Measurements from ENCODE around the gene MEGF8. TPM values are rescaled to one million over a fixed set of nuclear protein-coding genes. Genes with fewer than 3 reads are reported as not detected.

The MEGF8 gene
- total RNA-seq, 1 donor from 2014 or later = 75.7 TPM

GRCh38 chr19:42353341-42354015 is 28.0 kb downstream of the MEGF8 start:
- TF ChIP-seq CTCF (IDR thresholded peaks at IDR 0.05) = no peak
- no peaks in the 10 kb centered on the region for H3K9me3 Mint-ChIP-seq (ENCODE audit: unreplicated experiment)
- H3K36me3 Mint-ChIP-seq (ENCODE audit: unreplicated experiment) = peaks cover 30% of the 10 kb centered on the region
- no peaks in the 10 kb centered on the region for H3K4me1 Mint-ChIP-seq (ENCODE audit: unreplicated experiment)
- no peak overlapping the region for H3K4me3 Mint-ChIP-seq (ENCODE audit: unreplicated experiment)
- no peak for DNase-seq (ENCODE audit: extremely low spot score, unreplicated experiment)
- H3K27ac Mint-ChIP-seq (ENCODE audit: unreplicated experiment) = no peak overlapping the region
- no peaks in the 10 kb centered on the region for H3K27me3 Mint-ChIP-seq (ENCODE audit: unreplicated experiment)

DNA sequence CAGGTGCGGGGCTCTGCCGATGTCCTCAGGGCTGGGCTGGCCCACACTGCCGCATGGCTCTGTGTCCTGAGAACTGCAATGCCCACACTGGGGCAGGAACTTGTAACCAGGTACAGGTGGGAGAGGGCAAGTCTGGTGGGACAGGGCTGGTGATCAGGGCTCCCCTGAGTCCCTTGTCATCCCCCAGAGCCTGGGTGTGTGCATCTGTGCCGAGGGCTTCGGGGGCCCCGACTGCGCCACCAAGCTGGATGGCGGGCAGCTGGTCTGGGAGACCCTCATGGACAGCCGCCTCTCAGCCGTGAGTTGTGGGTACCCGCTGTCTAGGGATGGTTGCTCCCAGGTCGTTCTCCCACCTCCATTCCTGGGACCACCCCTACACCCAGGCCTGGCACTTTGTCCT is 30.5 kb downstream of the MEGF8 start:
- H3K9me3 Mint-ChIP-seq (ENCODE audit: unreplicated experiment) = no peaks in the 10 kb centered on the region
- no peaks in the 10 kb centered on the region for H3K27me3 Mint-ChIP-seq (ENCODE audit: unreplicated experiment)
- H3K4me1 Mint-ChIP-seq (ENCODE audit: unreplicated experiment) = peaks cover under 1% of the 10 kb centered on the region
- DNase-seq (ENCODE audit: extremely low spot score, unreplicated experiment) = no peak
- H3K36me3 Mint-ChIP-seq (ENCODE audit: unreplicated experiment) = peaks cover 25% of the 10 kb centered on the region
- no peak overlapping the region for H3K4me3 Mint-ChIP-seq (ENCODE audit: unreplicated experiment)
- no peak for TF ChIP-seq CTCF (IDR thresholded peaks at IDR 0.05)
- no peak overlapping the region for H3K27ac Mint-ChIP-seq (ENCODE audit: unreplicated experiment)

- peaks cover 31% of the 10 kb centered on the region for H3K36me3 Mint-ChIP-seq (ENCODE audit: unreplicated experiment)
- H3K27me3 Mint-ChIP-seq (ENCODE audit: unreplicated experiment) = no peaks in the 10 kb centered on the region
- no peak overlapping the region for H3K27ac Mint-ChIP-seq (ENCODE audit: unreplicated experiment)
- H3K4me3 Mint-ChIP-seq (ENCODE audit: unreplicated experiment) = no peak overlapping the region
- peaks cover 5% of the 10 kb centered on the region for H3K4me1 Mint-ChIP-seq (ENCODE audit: unreplicated experiment)
- TF ChIP-seq CTCF (IDR thresholded peaks at IDR 0.05) = no peak
- H3K9me3 Mint-ChIP-seq (ENCODE audit: unreplicated experiment) = no peaks in the 10 kb centered on the region
- no peak for DNase-seq (ENCODE audit: extremely low spot score, unreplicated experiment)
These were observed 31.3 kb downstream of the MEGF8 start for GRCh38 chr19:42356686-42357085.

DNA sequence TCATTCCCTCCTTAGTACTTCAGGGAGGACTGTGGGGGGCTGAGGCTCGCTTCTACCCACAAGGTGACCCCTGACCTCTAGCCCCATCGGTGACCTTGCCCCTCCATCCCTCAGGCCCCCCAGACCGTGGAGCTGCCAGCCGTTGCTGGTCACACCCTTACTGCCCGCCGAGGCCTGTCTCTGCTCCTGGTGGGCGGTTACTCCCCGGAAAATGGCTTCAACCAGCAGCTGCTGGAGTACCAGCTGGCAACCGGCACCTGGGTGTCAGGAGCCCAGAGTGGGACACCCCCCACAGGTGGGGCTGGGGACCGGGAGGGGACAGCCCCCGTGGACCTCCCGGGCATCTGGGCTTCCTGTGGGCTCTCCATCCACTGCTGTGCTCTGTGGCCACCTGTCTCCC is 31.9 kb downstream of the MEGF8 start:
- TF ChIP-seq CTCF (IDR thresholded peaks at IDR 0.05) = no peak
- no peaks in the 10 kb centered on the region for H3K9me3 Mint-ChIP-seq (ENCODE audit: unreplicated experiment)

GRCh38 chr19:42360787-42361544 is 35.5 kb downstream of the MEGF8 start:
- Mint-ChIP-seq H3K4me3 (ENCODE audit: unreplicated experiment) (no peak overlapping the region), H3K36me3 (ENCODE audit: unreplicated experiment) (peaks cover 35% of the 10 kb centered on the region), H3K4me1 (ENCODE audit: unreplicated experiment) (peaks cover 7% of the 10 kb centered on the region), H3K27me3 (ENCODE audit: unreplicated experiment) (no peaks in the 10 kb centered on the region), H3K9me3 (ENCODE audit: unreplicated experiment) (no peaks in the 10 kb centered on the region), H3K27ac (ENCODE audit: unreplicated experiment) (no peak overlapping the region)
- no peak for TF ChIP-seq CTCF (IDR thresholded peaks at IDR 0.05)
- no peak for DNase-seq (ENCODE audit: extremely low spot score, unreplicated experiment)

More for the DNA sequence above, 31.9 kb downstream of the MEGF8 start:
- H3K4me1 Mint-ChIP-seq (ENCODE audit: unreplicated experiment) = peaks cover 5% of the 10 kb centered on the region
- no peak overlapping the region for H3K27ac Mint-ChIP-seq (ENCODE audit: unreplicated experiment)
- H3K36me3 Mint-ChIP-seq (ENCODE audit: unreplicated experiment) = peaks cover 31% of the 10 kb centered on the region
- no peak for DNase-seq (ENCODE audit: extremely low spot score, unreplicated experiment)
- no peak overlapping the region for H3K4me3 Mint-ChIP-seq (ENCODE audit: unreplicated experiment)
- H3K27me3 Mint-ChIP-seq (ENCODE audit: unreplicated experiment) = no peaks in the 10 kb centered on the region
